B cell (primary cell): ENCODE results near the gene SLC3A2. TPM values are rescaled to one million over a fixed set of nuclear protein-coding genes. Genes with fewer than 3 reads are reported as not detected.

Experiments
- ATAC-seq: fragments of 200-7000 bp; cut with Tn5 transposase; one replicate; pipeline ENCODE4 v1.10.0; 2021; ENCODE audit warnings: low read depth, mild to moderate bottlenecking, moderate number of reproducible peaks, moderate library complexity
- CTCF ChIA-PET: fragments of 350-600 bp; sonication (Branson Sonifier 250); formaldehyde crosslinking; loops from one replicate; lab custom pipeline; 2021; ENCODE audit warnings: antibody characterized with exemption, inconsistent platforms; lab: Charles Lee
- POLR2A ChIA-PET: fragments of 350-600 bp; sonication (Branson Sonifier 250); formaldehyde crosslinking; loops from one replicate; lab custom pipeline; 2021; ENCODE audit warnings: antibody characterized with exemption; lab: Charles Lee
- DNase-seq: peaks from one replicate; pipeline ENCODE4 v3.0.0; 2013
- H2AFZ ChIP-seq: 2 replicates; pipeline ENCODE4 v1.6.1; 2012; ENCODE audit warnings: mild to moderate bottlenecking, low read depth, low read length; ENCODE audit not compliant: insufficient read depth, poor library complexity, severe bottlenecking
- H3K27ac ChIP-seq, 2 donors: 1 replicate in 1 of 2; 2 replicates in 1 of 2; pipeline ENCODE4 v1.5.1; 2012 to 2013; ENCODE audit warnings: low read length in 2 of 2, mild to moderate bottlenecking in 2 of 2, moderate library complexity in 1 of 2
- H3K27me3 ChIP-seq, 4 experiments: fragments of 200-600 bp in 1 of 4; sonication (generic) in 1 of 4; replicated peaks in 1 of 4; 1 replicate in 2 of 4; 2 replicates in 2 of 4; pipeline versions ENCODE4 v1.6.1 to v1.7.0; 2013 to 2016; ENCODE audit warnings: low read length in 3 of 4, mild to moderate bottlenecking in 2 of 4, mixed read lengths in 1 of 4, moderate library complexity in 1 of 4; ENCODE audit not compliant: insufficient read depth in 4 of 4, control insufficient read depth in 3 of 4; ENCODE audit errors: control extremely low read depth in 1 of 4
- H3K36me3 ChIP-seq, 2 experiments: replicated peaks in 1 of 2; 1 replicate in 1 of 2; 2 replicates in 1 of 2; pipeline versions ENCODE4 v1.6.1 to v1.7.1; 2013; ENCODE audit warnings: low read length in 1 of 2; ENCODE audit not compliant: insufficient read depth in 2 of 2, control insufficient read depth in 1 of 2; ENCODE audit errors: control extremely low read depth in 1 of 2, extremely low read depth in 1 of 2
- H3K4me1 ChIP-seq, 2 donors: fragments of 200-600 bp in 1 of 2; sonication (generic) in 1 of 2; 1 replicate in 1 of 2; 2 replicates in 1 of 2; pipeline versions ENCODE4 v1.5.1 to v1.6.1; 2013 to 2017; ENCODE audit warnings: low read length in 2 of 2; ENCODE audit not compliant: control insufficient read depth in 2 of 2, insufficient read depth in 2 of 2
- H3K4me2 ChIP-seq: replicated peaks from 2 replicates; pipeline ENCODE3; 2012; ENCODE audit warnings: mild to moderate bottlenecking, low read depth, low read length; ENCODE audit not compliant: poor library complexity, severe bottlenecking
- H3K4me3 ChIP-seq, 5 experiments: fragments of 200-600 bp in 1 of 5; sonication (generic) in 1 of 5; 1 replicate in 3 of 5; 2 replicates in 2 of 5; pipeline versions ENCODE4 v1.5.1 to v1.7.0; 2011 to 2016; ENCODE audit warnings: low read length in 4 of 5, mild to moderate bottlenecking in 4 of 5, low read depth in 2 of 5, control low read depth in 1 of 5, moderate library complexity in 1 of 5; ENCODE audit not compliant: insufficient read depth in 1 of 5; ENCODE audit errors: control extremely low read depth in 1 of 5, extremely low read depth in 1 of 5
- H3K79me2 ChIP-seq: fragments of 200-600 bp; sonication (generic); one replicate; pipeline ENCODE4 v1.6.0; 2016; ENCODE audit warnings: low read length; ENCODE audit not compliant: control insufficient read depth, insufficient read depth
- H3K9ac ChIP-seq: fragments of 200-600 bp; sonication (generic); 2 replicates; pipeline ENCODE4 v1.6.1; 2017; ENCODE audit warnings: mild to moderate bottlenecking, low read length, moderate library complexity
- H3K9me3 ChIP-seq, 3 donors: one replicate each; pipeline versions ENCODE4 v1.6.1 to v1.7.1; 2013; ENCODE audit warnings: low read length in 2 of 3; ENCODE audit not compliant: control insufficient read depth in 2 of 3, insufficient read depth in 1 of 3; ENCODE audit errors: control extremely low read depth in 1 of 3
- H4K20me1 ChIP-seq: 2 replicates; pipeline ENCODE4 v1.6.0; 2012; ENCODE audit warnings: mild to moderate bottlenecking, low read length; ENCODE audit not compliant: insufficient read depth, control insufficient read depth, poor library complexity, severe bottlenecking
- H3K27ac Mint-ChIP-seq: one replicate; pipeline ENCODE4 v1.8.0; 2021; ENCODE audit warnings: mixed read lengths
- H3K27me3 Mint-ChIP-seq: one replicate; pipeline ENCODE4 v1.8.0; 2021; ENCODE audit warnings: mixed read lengths
- H3K4me1 Mint-ChIP-seq: one replicate; pipeline ENCODE4 v1.8.0; 2021; ENCODE audit warnings: mixed read lengths
- H3K4me3 Mint-ChIP-seq: one replicate; pipeline ENCODE4 v1.8.0; 2021; ENCODE audit warnings: mixed read lengths
- H3K9me3 Mint-ChIP-seq: one replicate; pipeline ENCODE4 v1.8.0; 2022; ENCODE audit warnings: mixed read lengths; ENCODE audit not compliant: insufficient read depth
- EZH2 ChIP-seq: IDR thresholded peaks from 2 replicates; pipeline ENCODE4 v1.6.1; 2012; ENCODE audit warnings: borderline replicate concordance, low read depth, mild to moderate bottlenecking, moderate library complexity, low read length; ENCODE audit not compliant: insufficient read depth, poor library complexity, severe bottlenecking
- WGBS: methylation state at CpG from one replicate; pipeline ENCODE4 v1.1.5; 2013; ENCODE audit warnings: missing lambda C conversion rate; ENCODE audit not compliant: insufficient coverage; 5-methylcytosine and 5-hydroxymethylcytosine counted together
- intact Hi-C: fragments of 100-400 bp; cut with micrococcal nuclease; formaldehyde crosslinking; loops from one replicate; pipeline ENCODE4 v1.10.0; 2022
- polyA plus RNA-seq: library from polyadenylated mRNA; depleted of rRNA; stranded (reverse); fragments of >200 nt; gene quantifications from 2 replicates; pipeline ENCODE4 v1.2.3, GENCODE V29; 2012
- total RNA-seq, 2 donors: library from RNA; stranded (reverse); fragments of 120-200 nt in 1 of 2; gene quantifications; 1 replicate in 1 of 2; 2 replicates in 1 of 2; pipeline versions ENCODE4 v1.2.3 to v1.2.4, GENCODE V29; 2013 to 2022

The SLC3A2 gene
- total and polyA plus RNA-seq, 2 donors (not counting 1 experiment from before 2014, with no cell fraction given), result 92.0 to 148 TPM

DNA sequence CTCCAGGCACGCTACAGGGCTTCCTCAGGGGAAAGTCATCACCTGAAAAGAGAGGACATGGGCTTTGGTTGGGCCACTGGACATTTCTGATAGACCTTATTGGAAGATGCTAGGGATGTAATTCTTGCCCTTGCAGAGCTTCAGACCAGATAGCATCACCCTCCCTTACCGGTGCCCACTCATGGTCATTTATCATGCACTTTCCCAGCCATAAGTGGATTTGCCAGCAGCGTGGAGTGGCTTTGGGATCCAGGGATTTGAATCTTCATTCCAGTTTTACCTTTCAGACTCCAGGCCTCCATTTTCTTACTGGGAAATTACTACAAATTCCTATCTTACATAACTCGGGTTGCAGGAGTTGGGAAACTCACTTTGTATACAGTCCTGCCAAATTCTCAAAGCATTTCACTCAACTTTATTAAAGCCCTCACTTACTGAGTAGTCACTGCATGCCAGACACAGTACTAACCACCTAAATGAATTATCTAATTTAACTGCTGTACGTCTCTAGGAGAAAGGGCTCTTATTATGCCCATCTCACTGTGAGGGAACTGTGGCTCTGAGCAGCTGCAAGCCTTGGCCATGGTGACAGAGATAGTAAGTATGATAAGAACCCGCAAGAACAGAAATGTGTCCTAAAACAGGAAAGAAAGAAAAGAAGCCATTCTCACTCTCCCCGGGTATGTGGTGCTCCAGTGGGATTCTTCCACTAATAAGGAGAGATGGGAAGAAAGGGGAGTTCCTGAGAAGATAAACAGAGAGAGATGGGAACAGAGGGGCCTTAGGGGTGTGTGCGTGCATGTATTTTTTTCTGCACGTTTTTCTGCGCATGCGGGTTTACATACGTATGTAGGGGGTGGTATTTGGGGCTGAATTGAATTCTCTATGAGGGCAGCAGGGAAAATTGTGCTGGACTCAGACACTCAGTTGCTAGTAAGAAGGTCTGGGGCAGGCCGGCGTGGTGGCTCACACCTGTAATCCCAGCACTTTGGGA lies 30.7 kb downstream of the SLC3A2 start:
- CTCF ChIA-PET, result interaction anchor here (1.3 to 9.9 kb wide), 2 partner anchors 109 to 487 kb away, joined by 3 to 308 read pairs; no protein-coding TSS in a partner anchor
- Histone ChIP-seq H3K4me1 (no peaks in the 10 kb centered on the region), H4K20me1 (no peaks in the 10 kb centered on the region), H3K27me3 (peaks cover 0 to 7% (median 2%) of the 10 kb centered on the region in 4 experiments), H3K36me3 (no peaks in the 10 kb centered on the region), H2AFZ (no peak overlapping the region), H3K4me3 (no peak overlapping the region), H3K27ac (no peak overlapping the region), H3K79me2 (no peaks in the 10 kb centered on the region), H3K9ac (no peak overlapping the region), H3K4me2 (no peak overlapping the region), H3K9me3 (no peaks in the 10 kb centered on the region)
- POLR2A ChIA-PET, result no interaction called here
- 73% methylated on average over 9 of the region's 14 CpGs for WGBS
- Mint-ChIP-seq H3K27me3 (peaks cover 26% of the 10 kb centered on the region), H3K4me1 (no peaks in the 10 kb centered on the region), H3K9me3 (no peaks in the 10 kb centered on the region), H3K27ac (no peak overlapping the region), H3K4me3 (no peak overlapping the region)
- no peak for ATAC-seq
- DNase-seq, result no peak
- no peak for TF ChIP-seq EZH2
- intact Hi-C loops, result no loop called here

DNA sequence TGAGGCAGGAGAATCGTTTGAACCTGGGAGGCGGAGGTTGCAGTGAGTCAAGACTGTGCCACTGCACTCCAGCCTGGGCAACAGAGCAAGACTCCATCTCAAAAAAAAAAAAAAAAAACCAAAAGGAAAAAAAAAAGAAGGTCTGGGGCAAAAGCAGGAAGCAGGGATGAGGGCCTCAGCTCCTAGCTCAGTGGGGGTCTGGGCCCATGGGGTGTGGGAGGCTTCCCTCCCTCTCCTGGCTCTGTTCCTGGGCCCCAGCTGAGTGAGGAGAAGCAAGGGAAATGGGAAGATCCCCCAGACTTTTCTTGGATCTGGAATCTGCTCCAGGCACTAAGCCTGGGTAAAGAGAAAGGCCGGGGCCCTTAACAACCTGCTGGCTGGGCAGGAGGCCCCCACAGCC lies 31.6 kb downstream of the SLC3A2 start:
- no peak overlapping the region for H3K4me2 ChIP-seq
- intact Hi-C loops, result no loop called here
- 100% methylated on average over 1 of the region's 3 CpGs for WGBS
- no peaks in the 10 kb centered on the region for H3K9me3 Mint-ChIP-seq
- no peaks in the 10 kb centered on the region for H3K4me1 Mint-ChIP-seq
- CTCF ChIA-PET, result interaction anchor here (0.7 kb wide), 1 partner anchor 108 kb away, joined by 5 read pairs; no protein-coding TSS in a partner anchor
- H4K20me1 ChIP-seq, result no peaks in the 10 kb centered on the region
- no peak overlapping the region for H3K27ac ChIP-seq
- ATAC-seq, result no peak
- no peak overlapping the region for H3K4me3 Mint-ChIP-seq
- H3K9ac ChIP-seq, result no peak overlapping the region
- no peak overlapping the region for H3K4me3 ChIP-seq
- H3K27me3 Mint-ChIP-seq, result peaks cover 26% of the 10 kb centered on the region
- POLR2A ChIA-PET, result no interaction called here
- no peaks in the 10 kb centered on the region for H3K4me1 ChIP-seq
- peaks cover 0 to 4% (median 0%) of the 10 kb centered on the region in 4 experiments for H3K27me3 ChIP-seq
- no peak overlapping the region for H2AFZ ChIP-seq
- no peak for TF ChIP-seq EZH2
- H3K36me3 ChIP-seq, result no peaks in the 10 kb centered on the region
- H3K79me2 ChIP-seq, result no peaks in the 10 kb centered on the region
- no peak for DNase-seq
- H3K9me3 ChIP-seq, result no peaks in the 10 kb centered on the region
- no peak overlapping the region for H3K27ac Mint-ChIP-seq
